ENCODE measurements around the gene ITPRIPL1.

- TF ChIP-seq CTCF (IDR thresholded peaks at IDR 0.05) (no peak), EZH2 (IDR thresholded peaks at IDR 0.05) (no peak), EZH2phosphoT487 (IDR thresholded peaks at IDR 0.05) (no peak)
These were observed 8.6 kb downstream of the ITPRIPL1 start for GRCh38 chr2:96333708-96334107.
